Fibroblast of skin of right quadriceps (primary cell): ENCODE data around the gene XPO6.
"Not testable (repeated sequence)": the region's sequence is repeated elsewhere in the genome, so short reads cannot be mapped to it uniquely, and the experiment has no call there.

Source experiments
- DNase-seq: peaks from one replicate; pipeline ENCODE4 v3.0.0-alpha.2; 2013

XPO6 gene

GRCh38 chr16:28211758-28212531, at the start of gene XPO6:
XPO6 (minus strand) TSS chr16:28211965; CDS start chr16:28211368, 597 bp downstream.
- peak; percentile 94 for DNase-seq

DNA sequence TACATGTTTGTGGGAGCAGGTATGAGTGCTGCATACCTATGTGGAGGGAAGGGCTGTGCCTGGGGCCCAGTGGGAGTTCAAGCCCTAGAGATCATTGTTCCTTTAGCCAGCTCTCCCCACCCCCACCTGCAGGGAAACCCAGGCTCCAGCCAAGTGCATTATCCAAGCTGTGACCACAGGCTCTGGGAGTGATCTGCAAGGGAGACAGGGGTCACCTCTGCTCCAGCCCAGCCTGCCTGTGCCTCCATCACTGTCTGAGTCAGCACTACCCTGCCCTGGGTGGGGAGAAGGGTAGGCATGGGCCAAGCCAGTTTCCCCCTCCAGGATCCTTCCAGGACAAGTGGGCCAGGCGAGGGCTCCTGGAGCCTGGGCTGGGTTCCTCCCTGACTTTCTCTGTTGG, 48.4 kb upstream of the XPO6 start:
- no peak for DNase-seq

- no peak for DNase-seq
Measured at GRCh38 chr16:28259781-28260150, 48.0 kb upstream of the XPO6 start.

GRCh38 chr16:28259091-28259780, 47.5 kb upstream of the XPO6 start:
- no peak for DNase-seq

DNA sequence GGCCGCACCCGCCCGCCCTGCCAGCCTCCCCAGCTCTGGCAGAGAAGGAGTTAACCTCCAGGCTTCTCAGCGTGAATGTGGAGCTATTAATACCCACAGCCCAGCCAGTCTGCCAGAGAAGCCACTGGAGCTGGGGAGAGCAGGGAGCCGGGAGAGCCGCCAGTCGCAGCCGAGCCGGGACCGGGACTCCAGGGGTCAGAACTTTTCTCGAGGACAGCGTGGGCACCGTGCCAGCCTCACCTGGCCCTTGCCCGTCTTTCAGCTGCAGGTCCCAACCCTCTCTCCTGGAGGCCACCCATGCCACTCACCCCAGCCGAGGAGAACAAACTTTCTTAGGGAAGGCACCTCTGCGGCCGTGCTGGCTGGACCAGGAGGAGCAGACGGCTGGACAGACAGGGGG, 46.8 kb upstream of the XPO6 start:
- no peak for DNase-seq

GRCh38 chr16:28257256-28257655, 45.5 kb upstream of the XPO6 start:
- DNase-seq = no peak

DNA sequence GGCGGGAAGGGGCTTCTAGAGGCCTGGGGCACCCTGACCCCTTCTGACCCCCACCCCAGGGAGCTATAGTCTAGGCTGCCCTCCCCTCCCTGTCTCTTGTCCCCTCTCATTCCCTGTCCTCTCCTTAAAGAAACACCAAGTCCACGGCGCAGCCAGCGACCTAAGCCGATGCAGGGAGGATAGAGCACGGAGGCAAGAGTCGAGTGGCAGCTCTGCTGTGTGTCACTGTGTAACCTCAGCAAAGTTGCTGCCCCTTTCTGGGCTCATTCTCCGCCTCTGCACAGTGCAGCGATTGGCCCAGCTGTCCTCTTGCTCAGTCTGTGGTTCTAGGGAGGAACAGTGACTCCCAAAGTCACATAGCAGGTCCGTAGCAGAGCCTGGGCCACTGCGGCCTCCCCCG, 44.1 kb upstream of the XPO6 start:
- DNase-seq = no peak

DNA sequence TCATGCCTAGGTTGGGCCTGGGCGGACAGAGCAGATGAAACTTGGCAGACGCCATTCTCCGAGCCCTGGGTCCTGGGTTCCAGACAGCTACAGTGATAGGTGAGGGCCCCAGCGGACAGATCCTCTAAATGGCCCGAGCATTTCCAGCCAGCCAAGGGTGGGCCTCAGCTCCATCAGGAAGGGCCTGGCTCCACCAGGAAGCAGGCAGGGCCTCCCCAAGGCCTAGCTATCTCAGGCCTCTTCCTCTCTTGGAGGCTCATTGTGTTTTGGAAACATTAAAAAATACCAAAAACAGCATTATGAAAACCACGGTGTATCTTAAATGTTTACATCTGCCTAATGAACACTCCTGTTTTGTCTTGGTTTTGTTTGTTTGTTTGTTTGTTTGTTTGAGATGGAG, 42.4 kb upstream of the XPO6 start:
- DNase-seq = no peak

DNA sequence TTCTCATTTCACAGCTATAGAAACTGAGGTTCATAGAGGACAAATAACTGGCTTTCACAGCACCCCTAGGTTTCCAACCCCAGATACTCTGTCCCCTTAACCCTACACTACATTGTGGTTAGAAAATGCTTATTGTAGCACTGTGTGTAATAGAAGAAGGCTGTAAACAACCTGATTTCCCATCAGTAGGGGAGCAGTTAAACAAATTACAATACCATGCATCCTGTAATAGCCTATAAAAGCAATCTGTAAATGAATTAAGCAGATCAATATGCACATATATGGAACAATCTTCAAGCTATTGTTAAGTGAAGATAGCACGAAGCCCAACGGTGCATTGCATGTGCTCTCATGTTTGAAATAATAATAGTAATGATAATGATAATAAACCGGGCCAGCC, 39.2 kb upstream of the XPO6 start:
- DNase-seq = no peak

DNA sequence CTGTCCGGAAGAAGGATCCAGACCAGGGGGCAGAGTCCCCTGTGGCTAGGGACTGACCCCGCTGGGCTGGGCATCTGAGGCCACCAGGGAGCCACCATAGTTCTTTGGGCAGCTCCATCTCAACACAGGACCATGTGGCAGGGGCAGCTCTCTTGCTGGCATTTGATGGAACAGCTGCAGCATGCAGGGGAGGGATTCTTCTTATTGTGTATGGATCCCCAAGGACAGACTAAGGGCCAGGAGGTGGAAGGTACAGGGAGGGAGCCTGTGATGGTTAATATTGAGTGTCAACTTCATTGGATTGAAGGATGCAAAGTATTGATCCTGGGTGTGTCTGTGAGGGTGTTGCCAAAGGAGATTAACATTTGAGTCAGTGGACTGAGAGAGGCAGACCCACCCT, 37.7 kb upstream of the XPO6 start:
- DNase-seq = not testable (repeated sequence)

- no peak for DNase-seq
Measured at GRCh38 chr16:28241924-28242323, 30.2 kb upstream of the XPO6 start.

DNA sequence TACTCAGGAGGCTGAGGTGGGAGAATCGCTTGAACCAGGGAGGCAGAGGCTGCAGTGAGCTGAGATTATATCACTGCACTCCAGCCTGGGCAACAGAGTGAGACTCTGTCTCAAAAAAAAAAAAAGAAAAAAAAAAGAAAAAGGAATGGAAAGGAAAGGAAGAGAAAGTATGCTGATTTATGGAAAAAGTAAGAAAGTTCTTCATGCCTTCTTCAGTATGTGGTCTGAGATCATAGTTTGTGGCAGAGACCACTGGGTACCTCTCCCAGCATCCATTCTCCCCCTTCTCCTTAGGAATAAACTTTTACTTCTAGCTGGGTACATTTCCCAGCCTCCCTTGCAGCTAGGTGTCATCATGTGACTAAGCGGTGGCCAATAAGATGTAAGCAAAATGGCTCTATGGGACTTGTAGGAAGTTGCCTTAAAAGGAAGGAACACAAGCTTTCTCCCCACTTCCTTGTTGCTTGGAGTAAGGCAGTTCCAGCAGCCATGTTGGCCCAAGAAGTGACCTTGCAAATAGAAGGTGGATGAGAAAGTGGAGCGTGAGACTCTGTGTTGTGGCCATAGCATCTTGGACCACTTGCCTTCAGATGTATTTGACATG, 26.1 kb upstream of the XPO6 start:
- DNase-seq = no peak

DNA sequence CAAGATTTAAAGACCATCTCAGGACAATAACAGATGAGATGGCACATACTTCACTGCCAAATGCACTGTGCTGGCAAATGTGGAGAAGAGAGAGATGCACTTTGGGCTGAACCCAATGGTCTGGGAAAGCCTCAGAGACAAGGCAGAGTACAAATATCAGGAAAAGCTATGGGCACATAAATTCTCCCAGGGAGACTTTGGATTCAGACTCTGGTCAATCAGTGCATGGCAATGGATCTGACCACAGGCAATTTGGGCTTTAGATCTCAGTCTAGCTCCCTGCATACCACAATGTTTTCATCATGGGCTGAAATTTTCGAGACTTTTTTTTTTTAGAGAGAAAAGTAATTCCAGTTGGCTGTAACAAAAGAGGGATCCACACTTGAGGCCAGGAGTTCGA, 20.0 kb upstream of the XPO6 start:
- no peak for DNase-seq

DNA sequence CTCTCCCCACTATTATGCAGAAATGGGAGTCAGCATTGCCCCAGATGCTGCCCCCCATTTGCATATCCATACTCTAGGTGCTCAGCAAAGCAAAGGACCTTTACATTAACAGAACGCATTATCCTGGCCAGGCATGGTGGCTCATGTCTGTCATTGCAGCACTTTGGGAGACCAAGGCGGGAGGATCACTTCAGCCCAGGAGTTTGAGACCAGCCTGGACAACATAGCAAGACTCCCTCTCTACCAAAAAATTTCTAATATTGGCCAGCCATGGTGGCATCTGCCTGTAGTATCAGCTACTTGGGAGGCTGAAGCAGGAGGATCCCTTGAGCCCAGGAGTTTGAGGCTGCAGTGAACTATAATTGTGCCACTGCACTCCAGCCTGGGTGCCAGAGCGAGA, 12.1 kb upstream of the XPO6 start:
- not testable (repeated sequence) for DNase-seq

GRCh38 chr16:28219777-28220176, 8.0 kb upstream of the XPO6 start:
- DNase-seq = not testable (repeated sequence)

- no peak for DNase-seq
Measured at GRCh38 chr16:28219282-28219681, 7.5 kb upstream of the XPO6 start.

DNA sequence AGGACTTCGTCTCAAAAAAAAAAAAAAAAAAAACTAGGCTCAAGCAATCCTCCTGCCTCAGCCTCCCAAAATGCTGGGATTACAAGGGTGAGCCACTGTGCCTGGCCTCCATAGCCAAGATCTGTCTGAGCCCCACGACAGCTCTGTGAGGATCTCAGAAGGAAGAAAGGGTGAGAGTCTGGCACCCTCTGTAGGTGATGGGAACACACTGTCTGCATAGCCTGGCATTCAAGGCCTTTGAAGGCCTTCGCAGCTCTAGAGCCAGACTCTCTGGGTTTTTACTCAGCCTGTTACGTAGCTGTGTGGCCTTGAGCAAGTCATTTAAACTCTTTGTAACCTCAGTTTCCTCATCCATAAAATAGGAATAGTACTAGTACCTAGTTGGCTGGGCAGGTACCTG, 6.3 kb upstream of the XPO6 start:
- DNase-seq = peak; percentile 54

DNA sequence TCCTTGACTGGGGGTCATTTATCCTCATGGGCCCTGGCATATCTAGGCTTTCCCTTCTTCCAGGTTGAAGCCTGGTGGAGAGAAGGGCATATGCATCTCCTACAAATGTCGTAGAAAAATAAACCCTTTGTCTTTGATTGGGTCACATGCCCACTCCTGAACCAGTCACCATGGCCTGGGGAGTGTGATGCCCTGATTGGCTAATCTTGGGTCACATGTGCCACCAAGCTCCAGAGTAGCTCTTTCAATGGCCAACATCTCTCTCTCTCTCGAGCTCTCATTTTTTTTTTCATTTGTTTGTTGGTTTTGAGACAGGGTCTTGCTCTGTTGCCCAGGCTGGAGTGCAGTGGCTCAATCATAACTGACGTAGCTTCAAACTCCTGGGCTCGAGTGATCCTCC, 5.6 kb upstream of the XPO6 start:
- no peak for DNase-seq

GRCh38 chr16:28213396-28213795, 1.6 kb upstream of the XPO6 start:
- no peak for DNase-seq

GRCh38 chr16:28212532-28212873, 738 bp upstream of the XPO6 start:
- DNase-seq = peak; percentile 45

DNA sequence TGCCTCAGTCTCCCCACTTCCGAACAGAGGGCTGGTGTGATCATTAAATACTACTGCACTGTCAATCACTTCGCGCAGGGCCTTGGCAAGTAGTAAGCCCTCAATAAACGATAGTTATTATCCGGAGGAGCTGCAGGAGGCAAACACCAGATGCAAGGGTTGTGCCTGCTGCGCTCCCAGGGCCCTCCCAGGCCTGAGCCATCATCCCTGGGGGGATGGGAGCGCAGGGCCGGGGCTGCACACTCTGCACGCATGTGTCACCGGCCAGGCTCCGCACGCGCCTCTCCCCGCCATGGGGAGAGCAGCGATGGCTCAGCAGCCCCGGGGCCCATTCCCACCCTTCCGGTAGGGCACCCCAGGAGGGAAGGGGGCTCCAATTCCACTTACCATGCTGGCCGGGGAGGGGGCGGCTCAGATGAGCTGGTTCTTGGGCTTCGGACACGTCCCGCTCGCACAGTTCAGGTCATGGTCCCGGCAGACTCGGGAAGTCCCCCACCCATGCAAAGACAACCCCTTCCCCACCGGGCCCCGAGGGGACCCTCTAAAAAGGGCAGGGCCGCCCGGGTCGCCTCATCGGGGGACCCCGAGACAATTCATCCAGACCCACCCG, 681 bp downstream of the XPO6 start:
- DNase-seq = peak; percentile 74

GRCh38 chr16:28210264-28210663, 1.5 kb downstream of the XPO6 start:
- DNase-seq = no peak

- DNase-seq = no peak
Measured at GRCh38 chr16:28208824-28209223, 2.9 kb downstream of the XPO6 start.

DNA sequence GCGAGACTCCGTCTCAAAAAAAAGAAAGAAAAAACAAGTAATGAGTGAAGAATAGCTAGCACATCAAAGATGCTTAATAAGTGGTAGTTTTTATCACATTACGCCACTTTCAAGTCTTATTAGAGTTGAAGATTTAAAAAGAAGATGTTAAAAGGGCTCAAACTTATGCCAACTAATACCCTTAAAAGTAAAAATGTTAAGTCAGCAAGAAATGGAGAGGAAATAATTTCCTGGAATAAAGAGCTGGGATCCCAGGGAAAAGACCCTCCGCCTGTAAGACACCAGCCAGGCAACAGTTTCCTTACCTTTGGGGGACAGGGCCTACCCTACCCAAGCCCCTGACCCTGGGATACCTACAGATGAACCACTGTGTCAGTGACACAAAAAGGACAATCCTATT, 3.6 kb downstream of the XPO6 start:
- DNase-seq = no peak
